RPMI7951 (cell line): ENCODE measurements around the gene DAND5. TPM values are rescaled to one million over a fixed set of nuclear protein-coding genes. Genes with fewer than 3 reads are reported as not detected.

Experiments used
- DNase-seq: peaks from one replicate; pipeline ENCODE4 v3.0.0-alpha.2; 2012; ENCODE audit warnings: low read depth
- total RNA-seq: library from RNA; depleted of rRNA; stranded (reverse); fragments of >200 nt; shearing (Covaris generic); gene quantifications from 2 replicates; pipeline ENCODE4 v1.2.3, GENCODE V29; 2014

DAND5 gene
- total RNA-seq, 1 experiment from 2014 or later: not detected

DNA sequence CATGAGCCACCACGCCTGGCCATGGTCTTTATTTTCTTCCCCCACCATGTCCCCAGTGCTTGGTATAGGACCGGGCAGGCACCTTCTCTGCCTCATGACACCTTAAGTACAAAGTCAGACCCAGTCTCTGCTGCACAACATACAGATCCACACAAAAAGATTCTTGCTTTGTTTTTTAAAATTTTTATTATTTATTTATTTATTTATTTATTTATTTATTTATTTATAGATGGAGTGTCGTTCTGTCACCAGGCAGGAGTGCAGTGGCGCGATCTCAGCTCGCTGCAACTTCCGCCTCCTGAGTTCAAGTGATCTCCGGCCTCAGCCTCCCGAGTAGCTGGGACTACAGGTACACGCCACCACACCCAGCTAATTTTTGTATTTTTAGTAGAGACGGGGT, 23.4 kb downstream of the DAND5 start:
- no peak for DNase-seq

DNA sequence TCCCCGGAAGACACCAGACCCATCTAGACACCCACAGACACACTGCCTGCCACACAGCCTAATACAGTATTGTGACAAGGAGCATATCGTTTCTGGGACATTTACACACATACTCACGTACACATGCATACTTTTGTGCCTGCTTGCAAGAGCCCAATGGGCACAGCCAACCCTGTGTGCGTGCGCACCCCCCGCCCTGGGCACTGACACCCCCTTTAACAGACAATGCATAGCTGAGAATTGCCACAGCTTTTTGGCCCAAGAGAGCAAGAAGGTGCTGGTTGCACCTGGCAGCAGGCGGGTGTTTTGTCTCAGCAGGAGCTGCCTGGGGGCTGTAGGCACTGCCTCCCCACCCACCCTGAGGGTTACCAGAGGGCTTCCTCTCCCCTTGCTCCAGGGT, 24.2 kb downstream of the DAND5 start:
- no peak for DNase-seq

DNA sequence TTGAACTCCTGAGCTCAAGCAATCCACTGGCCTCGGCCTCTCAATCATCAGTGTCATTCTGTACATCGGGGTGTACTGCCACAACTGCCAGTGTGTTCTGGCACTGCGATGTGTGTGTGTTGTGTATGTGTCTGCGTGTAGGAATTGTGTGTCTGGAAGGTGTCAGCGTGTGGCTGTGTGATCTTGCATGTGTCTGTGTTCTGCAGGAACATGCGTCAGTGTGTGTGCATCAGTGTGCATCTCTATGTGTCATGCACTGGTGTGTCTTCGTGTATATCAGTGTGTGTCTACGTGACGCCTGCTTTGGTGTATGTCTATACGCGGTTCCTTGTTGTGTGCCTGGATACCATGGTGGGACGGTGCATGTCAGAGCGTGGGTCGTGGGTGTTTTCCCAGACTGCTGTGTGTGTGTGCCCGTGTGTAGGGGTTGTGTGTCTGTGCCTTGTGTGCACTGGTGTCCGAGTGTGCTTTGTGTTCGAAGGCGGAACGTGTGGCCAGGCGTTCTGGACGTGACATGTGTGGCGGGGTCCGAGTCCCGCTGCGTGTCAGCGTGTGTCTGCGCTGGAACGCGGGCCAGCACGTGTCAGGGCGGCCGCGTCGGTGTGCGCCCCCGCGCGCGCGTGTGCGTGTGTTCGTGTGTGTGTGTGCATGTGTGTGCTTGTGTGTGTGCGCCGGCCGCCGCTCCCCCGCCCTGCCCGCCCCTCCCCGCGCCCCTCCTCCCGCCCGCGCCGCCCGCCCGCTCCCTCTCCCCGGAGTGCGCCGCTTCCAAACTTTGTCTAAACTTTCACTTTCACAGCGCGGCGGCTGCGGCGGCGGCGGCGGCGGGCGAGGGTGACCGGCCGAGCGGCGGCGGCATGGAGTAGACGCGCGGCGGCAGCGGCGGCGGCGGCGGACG, 25.6 kb downstream of the DAND5 start, which contains the start of gene NFIX:
Gene NFIX, plus strand, starts transcription at position 775 of the 895 bp plus-strand sequence. CDS start 363 bp downstream, outside the sequence.
- DNase-seq: peak; percentile 69

DNA sequence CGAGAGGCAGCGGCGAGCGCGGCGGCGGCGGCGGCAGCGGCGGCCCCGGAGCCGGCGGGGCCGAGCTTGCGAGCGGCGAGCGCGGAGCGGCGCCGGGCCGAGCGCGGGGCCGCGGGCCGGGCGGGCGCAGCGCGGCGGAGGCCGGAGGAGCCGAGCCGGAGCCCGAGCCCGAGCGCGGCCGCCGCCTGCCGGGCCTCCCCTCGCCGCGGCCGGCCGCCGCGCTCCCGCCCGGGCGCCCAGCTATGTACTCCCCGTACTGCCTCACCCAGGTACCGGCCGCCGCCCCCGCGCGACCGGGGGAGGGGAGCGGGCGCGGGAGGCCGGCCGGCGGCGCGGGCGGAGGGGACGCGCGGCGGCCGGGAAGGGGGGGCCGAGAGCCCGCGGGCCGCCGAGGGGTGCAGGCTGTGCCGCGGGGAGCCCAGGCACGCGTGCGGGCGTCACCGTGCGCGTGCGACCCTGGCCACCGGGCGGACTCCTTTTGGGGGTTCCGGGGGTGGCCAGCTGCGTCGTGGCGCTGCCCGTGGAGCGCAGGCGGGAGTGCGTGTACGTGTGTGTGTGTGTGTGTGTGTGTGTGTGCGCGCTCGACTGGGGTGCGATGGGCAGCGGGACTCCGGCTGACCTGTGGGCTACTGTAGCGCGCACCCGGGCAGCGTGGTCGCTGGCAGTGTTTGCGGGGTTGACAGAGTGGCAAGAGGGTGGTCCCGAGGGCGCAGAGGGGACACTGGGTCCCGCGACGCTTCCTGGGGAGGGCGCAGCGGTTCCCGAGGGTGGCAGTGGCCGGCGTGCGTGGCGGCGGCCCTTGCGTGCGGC, 26.4 kb downstream of the DAND5 start:
- DNase-seq: peak; percentile 54

DNA sequence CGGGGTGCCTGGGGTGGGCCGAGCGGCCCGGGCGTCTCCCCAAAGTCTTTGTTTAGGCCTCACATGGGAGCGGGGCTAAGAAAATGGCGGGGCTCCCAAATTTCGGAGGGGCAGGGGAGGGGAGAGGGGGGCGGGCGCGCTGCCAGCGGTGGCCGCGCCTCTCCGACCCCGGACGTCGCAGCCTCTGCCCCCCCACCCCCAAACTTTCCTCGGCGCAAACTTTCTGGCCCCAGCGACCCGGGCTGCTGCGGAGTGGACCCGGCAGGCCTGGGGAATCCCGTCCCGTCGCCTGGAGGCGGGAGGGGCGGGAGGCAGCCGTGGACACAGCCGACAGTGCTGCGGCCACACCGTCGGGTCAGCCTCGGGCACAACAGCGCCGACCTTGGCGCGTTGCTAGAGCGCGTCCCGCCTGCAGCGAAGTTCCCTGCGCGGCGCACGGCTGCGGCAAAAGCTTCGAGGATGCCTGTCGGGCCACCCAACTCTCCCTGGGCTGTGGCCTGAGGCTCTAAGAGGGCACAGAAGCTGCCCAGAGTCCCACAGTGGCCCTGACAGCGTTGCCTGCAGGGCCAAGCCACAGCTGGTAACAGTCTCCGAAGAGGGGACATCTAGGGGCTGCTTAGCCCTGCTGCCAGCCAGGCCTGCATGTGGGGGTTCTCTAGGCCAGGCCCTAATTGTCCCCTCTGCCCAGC, 27.2 kb downstream of the DAND5 start:
- DNase-seq: peak; percentile 65

DNA sequence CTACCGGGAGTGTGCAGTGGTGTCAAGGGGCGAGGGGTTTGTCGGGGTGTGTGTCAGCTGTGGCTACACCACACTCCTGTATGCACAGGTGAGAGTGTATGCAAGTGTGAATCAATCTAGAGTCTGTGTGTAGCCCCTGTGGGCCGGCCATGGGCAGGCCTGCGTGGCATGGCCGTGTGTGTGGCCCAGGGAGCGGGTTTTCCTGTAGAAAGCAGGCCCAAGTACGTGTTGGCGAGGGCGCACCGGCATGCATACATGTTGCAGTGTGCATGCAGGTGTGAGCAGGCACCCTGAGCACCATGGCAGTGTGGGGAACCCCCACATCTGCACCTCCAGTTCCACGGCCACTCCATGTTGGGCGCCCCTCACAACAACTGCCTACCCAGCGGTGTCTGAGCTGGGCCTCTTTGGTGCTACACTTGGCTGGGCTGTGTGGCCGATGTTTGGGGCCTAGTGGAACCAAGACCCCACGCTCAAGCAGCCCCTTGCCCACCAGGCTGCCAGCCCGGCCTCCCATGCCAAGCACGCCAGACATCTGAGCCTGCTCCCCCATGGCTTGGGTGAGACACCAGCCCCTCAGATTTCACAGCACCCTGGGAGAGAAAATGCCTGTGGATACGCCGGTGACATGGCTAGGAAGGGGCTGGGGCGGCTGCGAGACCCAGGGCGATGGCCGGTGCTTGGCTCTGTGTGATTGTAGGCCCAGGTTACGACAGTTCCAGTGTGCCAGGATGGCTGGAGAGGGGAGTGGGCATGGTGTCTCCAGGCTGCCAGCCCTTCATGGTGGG, 28.0 kb downstream of the DAND5 start:
- no peak for DNase-seq

DNA sequence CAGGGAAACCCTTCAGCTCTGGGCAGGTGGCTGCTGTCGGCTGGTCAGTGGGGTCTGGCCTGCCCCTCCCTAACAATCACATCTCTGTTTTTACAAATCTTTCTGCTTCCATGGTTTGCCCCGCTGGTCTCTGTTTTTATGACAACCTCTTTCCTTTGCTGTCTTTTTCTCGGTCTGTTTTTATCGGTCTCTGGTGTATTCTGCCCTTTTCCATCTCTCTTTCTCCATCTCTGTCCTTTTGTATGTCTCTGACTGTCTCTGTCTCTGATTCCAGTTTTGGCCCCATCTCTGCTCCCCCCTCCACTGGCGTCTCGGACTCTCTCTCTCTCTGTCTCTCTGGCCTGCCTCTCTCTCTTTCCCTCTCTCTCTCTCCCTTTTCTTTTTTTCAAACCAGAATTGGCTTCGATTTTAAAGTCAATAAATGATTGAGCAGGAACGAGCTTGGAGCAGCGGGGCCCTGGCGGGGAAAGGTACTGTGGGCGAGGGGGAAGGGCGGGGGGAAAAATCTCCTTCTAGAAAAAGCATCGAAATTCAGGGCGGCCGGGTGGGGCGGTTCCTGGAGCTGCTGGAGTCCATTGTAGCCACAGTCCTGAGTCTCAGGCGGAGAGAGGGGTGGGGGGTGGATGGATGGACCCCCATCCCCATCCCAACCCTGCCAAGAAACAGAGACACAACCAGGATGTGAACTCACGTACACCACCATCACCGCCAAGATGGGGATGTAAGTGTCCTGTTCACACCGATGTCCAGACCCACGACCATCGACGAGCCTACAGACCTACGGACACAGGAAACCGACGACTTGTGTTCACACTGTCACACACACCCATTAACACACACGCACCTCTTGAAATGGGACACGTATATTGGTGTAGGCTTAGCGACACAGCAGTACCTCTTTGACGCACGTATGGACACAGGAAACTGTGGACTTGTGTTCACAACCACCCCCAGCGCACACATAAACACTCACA, 28.9 kb downstream of the DAND5 start:
- DNase-seq: no peak

DNA sequence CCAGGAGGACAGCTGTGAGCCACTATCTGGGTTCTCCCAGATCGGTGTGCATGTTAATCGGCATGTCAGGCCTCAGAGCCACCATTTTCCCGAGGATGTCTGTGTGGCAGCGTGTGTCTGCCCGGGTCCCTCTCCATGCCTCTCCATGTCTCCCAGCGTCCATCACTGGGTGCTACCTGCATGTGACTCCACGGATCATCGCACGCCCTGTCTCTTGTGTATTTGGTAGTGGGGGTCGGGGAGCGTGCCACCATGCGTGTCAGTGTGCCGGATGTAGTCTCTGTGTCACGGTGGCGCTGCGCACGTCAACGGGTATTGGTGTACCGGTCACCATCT, 31.8 kb downstream of the DAND5 start:
- no peak for DNase-seq

DNA sequence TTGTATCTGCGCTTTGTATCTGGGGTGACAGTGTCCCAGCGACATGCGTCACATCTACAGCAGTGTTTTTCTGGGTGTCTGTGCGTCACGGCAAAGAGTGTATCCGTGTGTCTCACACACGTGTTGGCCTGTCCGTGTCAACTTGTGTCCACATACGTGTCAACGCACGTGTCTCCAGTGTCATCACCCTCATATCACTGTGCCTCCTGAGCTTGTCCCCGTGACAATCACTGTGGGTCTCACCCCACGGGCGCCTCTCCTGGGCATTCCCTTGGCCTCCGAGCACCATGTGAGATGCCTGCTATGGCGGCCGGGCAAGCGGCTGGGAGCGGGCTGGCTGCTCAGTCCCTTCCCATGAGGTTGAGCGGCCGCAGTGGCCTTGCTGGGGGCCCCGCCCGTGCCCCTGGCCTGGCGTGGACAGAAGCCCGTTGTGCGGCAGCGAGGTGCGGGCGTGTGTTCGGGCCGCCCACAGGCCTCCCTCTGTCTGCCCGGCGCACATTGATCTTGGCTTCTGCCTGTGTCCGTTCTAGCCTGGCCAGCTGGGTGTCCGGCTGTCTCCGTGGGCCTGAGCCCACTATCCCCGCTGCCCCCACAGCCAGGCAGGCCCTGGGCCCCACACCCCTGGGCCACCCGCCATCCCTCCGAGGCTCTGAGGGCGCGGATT, 32.3 kb downstream of the DAND5 start:
- no peak for DNase-seq

DNA sequence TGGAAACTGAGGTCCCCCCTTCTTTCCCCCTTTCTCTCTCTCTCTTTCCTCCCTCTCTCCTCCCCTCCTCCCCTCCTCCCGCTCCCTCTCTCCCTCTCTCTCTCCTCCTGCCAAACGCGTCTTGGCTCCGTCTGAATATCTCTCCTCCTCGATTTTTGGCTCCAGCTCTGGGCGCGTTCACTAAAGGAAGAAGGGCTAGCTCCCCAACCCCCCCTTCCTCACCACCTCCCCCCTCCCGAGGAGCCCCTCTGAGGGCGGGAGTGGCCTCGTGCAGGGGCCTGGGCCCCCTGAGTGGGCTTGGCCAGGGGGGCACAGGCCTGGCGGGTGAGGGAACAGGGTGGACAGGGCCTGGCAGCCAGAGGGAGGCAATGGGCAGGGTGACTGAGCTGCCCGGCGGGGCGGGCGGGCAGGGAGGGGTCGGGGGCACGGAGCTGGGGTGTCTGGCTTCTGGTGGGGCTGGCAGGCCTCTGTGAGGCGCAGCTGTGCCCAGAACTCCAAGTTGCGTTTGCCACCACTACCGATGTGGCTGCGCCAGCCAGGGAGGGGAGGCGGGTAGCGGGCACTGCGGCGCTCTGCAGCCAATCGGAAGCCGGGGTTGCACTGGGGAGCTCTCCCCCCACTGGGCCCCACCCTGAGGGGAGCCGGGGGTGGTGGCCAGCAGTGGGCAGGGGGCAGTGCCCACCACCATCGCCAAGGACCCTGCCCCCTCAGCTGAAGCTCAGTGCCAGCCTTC, 33.0 kb downstream of the DAND5 start:
- no peak for DNase-seq

DNA sequence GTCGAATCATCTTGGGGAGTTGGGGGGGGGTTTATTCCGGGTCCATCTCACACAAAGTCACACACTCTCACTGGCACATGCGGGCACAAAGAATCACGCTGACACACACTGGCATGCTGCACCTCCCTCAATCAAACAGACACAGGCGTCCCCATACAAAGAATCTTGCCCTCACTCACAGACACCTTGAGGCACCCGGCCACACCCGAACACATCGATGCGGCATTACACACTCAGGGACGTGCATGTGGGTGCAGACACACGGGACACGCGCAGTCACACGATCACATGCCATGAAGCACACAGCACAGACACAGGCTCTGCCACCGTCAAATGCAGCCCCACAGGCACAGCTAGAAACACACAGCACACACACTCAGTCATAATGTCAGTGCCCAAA, 33.7 kb downstream of the DAND5 start:
- DNase-seq: no peak

DNA sequence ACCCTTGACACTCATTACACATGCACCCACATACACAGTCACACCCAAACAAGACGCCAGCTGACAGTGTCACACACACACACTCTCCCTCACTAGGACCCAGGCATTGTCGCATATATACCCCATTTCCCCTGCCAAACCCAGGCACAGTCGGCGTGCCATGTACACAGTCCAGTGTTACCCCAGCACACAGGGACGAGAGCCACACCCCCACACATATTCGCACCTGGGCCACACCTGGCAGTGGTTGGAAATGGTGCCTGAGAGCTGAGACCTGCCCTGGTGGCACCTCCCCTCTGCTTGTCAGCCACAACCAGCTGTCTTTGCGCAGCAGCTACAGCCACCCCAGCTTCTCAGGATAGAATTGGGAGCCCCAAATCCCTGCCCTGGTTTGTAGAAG, 34.9 kb downstream of the DAND5 start:
- DNase-seq: no peak

DNA sequence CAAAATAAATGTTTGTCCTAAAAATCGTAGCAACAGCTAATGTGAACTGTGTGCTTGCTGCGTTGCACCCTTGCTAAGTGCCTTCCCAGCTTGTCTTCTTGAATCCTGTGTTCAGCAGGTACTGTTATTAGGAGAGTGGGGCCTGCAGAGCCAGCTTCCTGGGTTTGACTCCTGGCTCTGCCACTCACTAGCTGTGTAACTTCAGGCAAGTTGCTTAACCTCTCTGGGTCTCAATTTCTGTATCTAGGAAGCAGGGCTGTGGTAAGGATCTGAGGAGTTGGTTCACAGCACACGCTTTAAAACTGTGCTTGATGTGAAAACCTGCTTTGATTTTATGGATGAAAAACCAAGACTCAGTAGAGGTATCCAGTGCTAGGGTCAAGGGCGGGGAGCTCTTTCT, 35.9 kb downstream of the DAND5 start:
- DNase-seq: no peak

DNA sequence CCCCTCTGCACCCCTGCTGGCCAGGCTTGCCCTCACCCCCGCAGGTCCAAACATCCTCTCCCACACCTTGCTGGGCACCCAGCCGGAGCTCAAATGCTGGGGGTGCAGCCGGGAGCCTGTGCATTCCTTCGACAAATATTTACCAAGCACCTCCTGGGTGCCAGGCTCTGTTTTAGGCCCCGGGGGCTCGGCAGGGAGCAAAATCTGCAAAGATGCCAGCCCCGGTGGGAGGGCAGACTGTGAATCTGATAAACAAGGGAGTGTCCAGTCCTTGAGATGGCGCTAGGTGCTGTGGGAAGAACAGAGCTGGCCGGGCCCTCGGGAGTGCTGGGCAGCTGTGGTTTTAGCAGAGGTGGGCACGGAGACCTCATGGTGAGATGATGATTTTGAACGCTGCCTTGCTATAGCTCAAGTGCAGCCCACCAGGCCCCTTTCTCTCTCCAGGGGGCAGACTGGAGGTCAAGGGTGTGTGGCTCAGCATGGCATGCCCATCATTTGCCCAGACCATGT, 36.5 kb downstream of the DAND5 start:
- no peak for DNase-seq

DNA sequence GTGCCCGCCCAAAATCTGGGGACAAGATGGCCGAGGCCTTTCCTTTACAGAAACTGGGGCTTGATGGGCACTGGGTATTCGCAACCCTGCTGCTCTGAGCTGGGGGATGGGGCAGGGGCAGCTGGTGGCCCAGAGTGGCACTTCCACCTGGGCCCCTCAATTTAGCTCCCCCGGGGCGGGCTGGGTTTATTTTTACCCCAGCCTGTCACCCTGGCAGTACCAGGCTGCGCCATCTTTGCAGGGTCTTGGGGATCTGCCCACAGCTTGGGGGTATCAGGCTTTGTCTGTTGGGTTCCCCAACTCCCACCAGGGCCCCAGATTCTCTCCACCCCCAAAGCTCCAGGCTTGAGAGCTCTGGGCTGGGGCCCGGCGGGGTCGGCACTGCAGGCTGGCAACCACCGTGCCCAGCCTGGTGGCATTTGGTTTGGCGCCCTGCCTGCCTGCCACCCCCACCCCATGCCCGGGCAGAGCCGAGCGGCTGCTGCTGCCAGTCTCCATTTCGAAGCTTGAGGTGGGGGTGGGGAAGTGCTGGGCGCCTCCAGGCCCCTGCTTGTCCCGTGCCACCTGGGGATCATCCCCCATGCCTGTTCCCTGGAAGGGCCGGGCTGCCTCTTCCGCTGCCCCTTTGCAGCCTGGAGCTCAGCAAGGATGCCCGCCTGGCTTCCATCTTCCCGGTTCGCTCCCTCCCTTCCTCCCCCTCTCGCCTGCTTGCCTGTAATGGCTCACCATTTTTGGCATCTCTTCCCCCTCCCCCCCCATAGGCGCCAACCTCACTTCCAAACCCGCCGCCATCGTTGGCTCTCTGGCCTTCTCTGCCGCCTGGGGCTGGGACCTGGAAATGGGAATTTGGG, 37.3 kb downstream of the DAND5 start:
- DNase-seq: no peak

DNA sequence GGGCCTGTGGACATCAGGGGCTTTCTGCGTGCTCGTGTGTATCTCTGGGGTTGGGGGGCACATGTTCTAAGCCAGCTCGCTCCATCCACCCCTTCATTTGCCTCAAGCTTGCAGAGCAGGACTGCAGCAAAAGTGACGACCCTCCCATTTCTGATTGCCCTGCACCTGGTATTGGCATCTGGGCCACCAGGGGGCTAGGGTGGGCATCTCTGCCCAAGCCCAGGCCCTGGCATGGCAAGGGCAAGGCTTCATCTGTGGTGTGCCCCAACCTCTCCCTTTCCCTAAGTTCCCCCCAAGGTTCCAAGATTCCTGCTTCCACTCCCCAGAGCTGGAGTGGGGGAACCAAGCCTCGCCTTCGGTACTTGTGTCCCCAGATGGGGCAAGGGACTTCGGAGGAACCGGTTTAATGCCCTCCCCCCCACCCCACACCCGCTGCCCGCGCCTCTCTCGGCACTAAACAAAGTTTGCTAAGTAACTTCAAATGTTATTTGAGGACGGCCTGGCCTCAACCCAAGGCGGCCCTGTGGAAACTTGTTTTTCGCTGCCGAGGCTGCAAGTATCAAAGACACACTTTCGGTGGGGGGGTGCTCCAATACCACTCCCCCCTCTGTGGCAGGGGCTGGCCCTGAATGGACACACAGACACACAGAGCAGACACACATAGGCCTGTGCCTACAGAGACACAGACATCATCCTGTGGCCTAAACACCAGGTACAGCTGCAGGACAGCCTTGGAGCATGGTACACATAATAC, 38.1 kb downstream of the DAND5 start:
- no peak for DNase-seq
